WTC11 (cell line): ENCODE measurements around the gene SLC35A4. TPM values are rescaled to one million over a fixed set of nuclear protein-coding genes. Genes with fewer than 3 reads are reported as not detected.

Experiments
- AFF4 ChIP-seq: sonication (generic); formaldehyde crosslinking; IDR thresholded peaks from 2 replicates; pipeline ENCODE4 v1.8.1; 2023; ENCODE audit warnings: mild to moderate bottlenecking, missing genetic modification reagents, borderline replicate concordance
- CBFB ChIP-seq: sonication (generic); formaldehyde crosslinking; IDR thresholded peaks from 2 replicates; pipeline ENCODE4 v1.8.1; 2022; ENCODE audit warnings: mild to moderate bottlenecking, low read depth, missing genetic modification reagents
- CTCF ChIP-seq: fragments of 200-600 bp; IDR thresholded peaks from 2 replicates; pipeline ENCODE4 v1.8.0; 2022; ENCODE audit warnings: antibody characterized with exemption
- EMX1 ChIP-seq: fragments of 250-450 bp; sonication (Bioruptor Pico); IDR thresholded peaks from 2 replicates; pipeline ENCODE4 v1.8.0; 2021; ENCODE audit warnings: mild to moderate bottlenecking
- ERG ChIP-seq: fragments of 250-450 bp; sonication (Bioruptor Pico); IDR thresholded peaks from 2 replicates; pipeline ENCODE4 v1.8.0; 2021; ENCODE audit warnings: mild to moderate bottlenecking
- ESRRA ChIP-seq: sonication (generic); formaldehyde crosslinking; IDR thresholded peaks from 2 replicates; pipeline ENCODE4 v1.8.1; 2022; ENCODE audit warnings: mild to moderate bottlenecking, missing genetic modification reagents, borderline replicate concordance
- FOXP4 ChIP-seq: sonication (generic); formaldehyde crosslinking; IDR thresholded peaks from 2 replicates; pipeline ENCODE4 v1.8.0; 2022; ENCODE audit warnings: mild to moderate bottlenecking, missing genetic modification reagents
- GABPB1 ChIP-seq: sonication (generic); formaldehyde crosslinking; IDR thresholded peaks from 2 replicates; pipeline ENCODE4 v1.8.1; 2023; ENCODE audit warnings: mild to moderate bottlenecking, missing genetic modification reagents
- GRHL2 ChIP-seq: fragments of 250-450 bp; sonication (Bioruptor Pico); IDR thresholded peaks from 2 replicates; pipeline ENCODE4 v1.8.0; 2022; ENCODE audit warnings: mild to moderate bottlenecking, moderate library complexity; ENCODE audit not compliant: insufficient replicate concordance, severe bottlenecking
- HMGXB4 ChIP-seq: sonication (generic); formaldehyde crosslinking; IDR thresholded peaks from 2 replicates; pipeline ENCODE4 v1.8.1; 2023; ENCODE audit warnings: mild to moderate bottlenecking, moderate library complexity, missing genetic modification reagents
- MYBL2 ChIP-seq: sonication (generic); formaldehyde crosslinking; IDR thresholded peaks from 2 replicates; pipeline ENCODE4 v1.8.1; 2023; ENCODE audit warnings: mild to moderate bottlenecking, moderate library complexity, missing genetic modification reagents
- NFATC4 ChIP-seq: fragments of 250-450 bp; sonication (Bioruptor Pico); IDR thresholded peaks from 2 replicates; pipeline ENCODE4 v1.9.0; 2021; ENCODE audit warnings: mild to moderate bottlenecking
- NR2C2 ChIP-seq: sonication (generic); formaldehyde crosslinking; IDR thresholded peaks from 2 replicates; pipeline ENCODE4 v1.8.0; 2022; ENCODE audit warnings: mild to moderate bottlenecking, missing genetic modification reagents
- PREB ChIP-seq: sonication (generic); formaldehyde crosslinking; IDR thresholded peaks from 2 replicates; pipeline ENCODE4 v1.8.1; 2022; ENCODE audit warnings: mild to moderate bottlenecking, missing genetic modification reagents, moderate library complexity, borderline replicate concordance
- PRRX2 ChIP-seq: fragments of 250-450 bp; sonication (Bioruptor Pico); IDR thresholded peaks from 2 replicates; pipeline ENCODE4 v1.8.0; 2021; ENCODE audit warnings: mild to moderate bottlenecking
- SP1 ChIP-seq: sonication (generic); formaldehyde crosslinking; conservative IDR thresholded peaks from 2 replicates; pipeline ENCODE4 v1.8.1; 2022; ENCODE audit warnings: missing genetic modification reagents
- TEAD4 ChIP-seq: sonication (generic); formaldehyde crosslinking; IDR thresholded peaks from 2 replicates; pipeline ENCODE4 v1.8.0; 2022; ENCODE audit warnings: mild to moderate bottlenecking, missing genetic modification reagents
- USF1 ChIP-seq: sonication (generic); formaldehyde crosslinking; IDR thresholded peaks from 2 replicates; pipeline ENCODE4 v1.8.0; 2022; ENCODE audit warnings: mild to moderate bottlenecking, missing genetic modification reagents
- ZBTB21 ChIP-seq: sonication (generic); formaldehyde crosslinking; IDR thresholded peaks from 2 replicates; pipeline ENCODE4 v1.8.1; 2023; ENCODE audit warnings: mild to moderate bottlenecking, missing genetic modification reagents, borderline replicate concordance
- ZNF121 ChIP-seq: sonication (generic); formaldehyde crosslinking; IDR thresholded peaks from 2 replicates; pipeline ENCODE4 v1.8.0; 2023; ENCODE audit warnings: missing genetic modification reagents
- ZNF138 ChIP-seq: sonication (generic); formaldehyde crosslinking; conservative IDR thresholded peaks from 2 replicates; pipeline ENCODE4 v1.8.1; 2022; ENCODE audit warnings: mild to moderate bottlenecking, moderate library complexity, missing genetic modification reagents
- ZNF232 ChIP-seq: sonication (generic); formaldehyde crosslinking; IDR thresholded peaks from 2 replicates; pipeline ENCODE4 v1.8.0; 2022; ENCODE audit warnings: mild to moderate bottlenecking, missing genetic modification reagents
- ZNF416 ChIP-seq: fragments of 250-450 bp; sonication (Bioruptor Pico); IDR thresholded peaks from 2 replicates; pipeline ENCODE4 v1.9.0; 2021; ENCODE audit warnings: mild to moderate bottlenecking, inconsistent platforms
- total RNA-seq: library from RNA; stranded (reverse); gene quantifications from 3 replicates; pipeline ENCODE4 v1.2.3, GENCODE V29; 2021

The SLC35A4 gene
- total RNA-seq, 1 experiment from 2014 or later = 74.7 TPM

GRCh38 chr5:140547508-140548299 is 16.9 kb upstream of the SLC35A4 start, which contains the start of gene EIF4EBP3 (continued):
- TF ChIP-seq AFF4 (CRISPR knock-in tag) (0 out of 2 replicates have a peak, but pooled peaks have one; percentile 35), CBFB (CRISPR knock-in tag) (peak; percentile 62; the same call in 1 of the 2 replicates), NFATC4 (CRISPR knock-in tag) (peak; percentile 83), GRHL2 (CRISPR knock-in tag) (no peak), SP1 (peak; percentile 78), PREB (CRISPR knock-in tag) (peak; percentile 23; the same call in 1 of the 2 replicates), MYBL2 (CRISPR knock-in tag) (peak; percentile 19; the same call in 1 of the 2 replicates), GABPB1 (CRISPR knock-in tag) (peak; percentile 78), ZNF121 (CRISPR knock-in tag) (no peak), HMGXB4 (CRISPR knock-in tag) (peak; percentile 69; the same call in 1 of the 2 replicates), PRRX2 (0 out of 2 replicates have a peak, but pooled peaks have one; percentile 21), USF1 (peak; percentile 90), NR2C2 (CRISPR knock-in tag) (0 out of 2 replicates have a peak, but pooled peaks have one; percentile 17), ERG (CRISPR knock-in tag) (peak; percentile 38; the same call in 1 of the 2 replicates), ESRRA (CRISPR knock-in tag) (peak; percentile 77), ZNF416 (peak; percentile 80; the same call in 1 of the 2 replicates), CTCF (no peak), TEAD4 (CRISPR knock-in tag) (no peak), ZBTB21 (peak; percentile 88; the same call in 1 of the 2 replicates), ZNF232 (CRISPR knock-in tag) (peak; percentile 78; the same call in 1 of the 2 replicates), EMX1 (peak; percentile 73; the same call in 1 of the 2 replicates), FOXP4 (CRISPR knock-in tag) (no peak), ZNF138 (CRISPR knock-in tag) (no peak)
